Tibial artery (tissue), 4 donors: ENCODE data around the gene PTPMT1.
"Not testable (repeated sequence)": the region's sequence is repeated elsewhere in the genome, so short reads cannot be mapped to it uniquely, and the experiment has no call there.

Source experiments
- DNase-seq, 2 donors: peaks; one replicate each; pipeline ENCODE4 v3.0.0-alpha.2; 2019
- H3K27ac ChIP-seq, 2 donors: fragments of 200-600 bp; sonication (generic) in 1 of 2; 1 replicate in 1 of 2; 2 replicates in 1 of 2; pipeline ENCODE4 v1.5.1; 2018 to 2019; ENCODE audit warnings: mild to moderate bottlenecking in 1 of 2
- H3K27me3 ChIP-seq, 2 donors: fragments of 200-600 bp; sonication (generic) in 1 of 2; one replicate each; pipeline versions ENCODE4 v1.5.1 to v1.6.0; 2016 to 2019
- H3K36me3 ChIP-seq, 3 donors: fragments of 200-600 bp; sonication (generic) in 2 of 3; one replicate each; pipeline ENCODE4 v1.5.1; 2016 to 2019; ENCODE audit warnings: mild to moderate bottlenecking in 2 of 3
- H3K4me1 ChIP-seq, 4 donors: fragments of 200-600 bp; sonication (generic) in 2 of 4; 1 replicate in 3 of 4; 2 replicates in 1 of 4; pipeline ENCODE4 v1.5.1; 2016 to 2019
- H3K4me3 ChIP-seq, 2 donors: fragments of 200-600 bp; sonication (generic) in 1 of 2; 1 replicate in 1 of 2; 2 replicates in 1 of 2; pipeline ENCODE4 v1.5.1; 2018 to 2019; ENCODE audit warnings: mild to moderate bottlenecking in 2 of 2
- H3K9me3 ChIP-seq, 3 donors: fragments of 200-600 bp; sonication (generic) in 1 of 3; one replicate each; pipeline ENCODE4 v1.5.1; 2016 to 2019
- CTCF ChIP-seq, 2 experiments: fragments of 200-600 bp in 1 of 2; fragments of 450-650 bp in 1 of 2; IDR thresholded peaks; one replicate each; pipeline ENCODE4 v1.5.1; 2017 to 2019; ENCODE audit warnings: antibody characterized with exemption in 2 of 2, mild to moderate bottlenecking in 1 of 2, moderate library complexity in 1 of 2
- intact Hi-C: fragments of 100-400 bp; cut with DNase I; formaldehyde crosslinking; loops from one replicate; pipeline ENCODE4 v1.15.0; 2023; ENCODE audit warnings: low total_unique reads

PTPMT1 gene

GRCh38 chr11:47538741-47539565 is 26.4 kb upstream of the PTPMT1 start:
- no peaks in the 10 kb centered on the region for H3K27me3 ChIP-seq
- peaks cover 0 to 97% (median 46%) of the 10 kb centered on the region in 4 donors for H3K4me1 ChIP-seq
- peaks cover 0 to 4% (median 0%) of the 10 kb centered on the region in 3 donors for H3K36me3 ChIP-seq
- TF ChIP-seq CTCF (IDR thresholded peaks at IDR 0.05): no peak
- H3K9me3 ChIP-seq: no peaks in the 10 kb centered on the region
- H3K27ac ChIP-seq: no peak overlapping the region
- H3K4me3 ChIP-seq: no peak overlapping the region
- DNase-seq: no peak
- intact Hi-C loops: no loop called here

DNA sequence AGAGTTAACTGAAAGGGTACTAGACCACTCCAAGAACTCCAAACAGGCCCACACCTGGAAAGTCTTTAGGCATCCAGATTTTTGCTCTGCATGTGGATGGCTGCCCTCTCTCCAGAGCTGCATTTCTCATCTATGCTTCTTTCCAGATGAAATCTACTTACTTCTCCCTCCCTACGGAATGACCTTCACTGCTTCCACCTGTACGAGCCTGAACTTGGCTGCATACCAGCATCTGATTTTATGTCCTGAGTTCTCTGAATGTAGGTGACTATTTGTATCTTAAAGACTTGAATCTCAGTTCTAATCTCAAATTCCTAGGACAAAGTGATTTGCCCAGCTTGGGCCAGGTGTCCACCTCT is 25.7 kb upstream of the PTPMT1 start:
- no peak for DNase-seq
- no peak for TF ChIP-seq CTCF (IDR thresholded peaks at IDR 0.05)
- Histone ChIP-seq H3K36me3 (peaks cover 0 to 4% (median 0%) of the 10 kb centered on the region in 3 donors), H3K27ac (no peak overlapping the region), H3K9me3 (no peaks in the 10 kb centered on the region), H3K27me3 (no peaks in the 10 kb centered on the region), H3K4me3 (no peak overlapping the region), H3K4me1 (peaks cover 0 to 97% (median 39%) of the 10 kb centered on the region in 4 donors)
- intact Hi-C loops: no loop called here

- Histone ChIP-seq H3K27ac (no peak overlapping the region), H3K9me3 (no peaks in the 10 kb centered on the region), H3K36me3 (no peaks in the 10 kb centered on the region), H3K27me3 (no peaks in the 10 kb centered on the region), H3K4me3 (no peak overlapping the region), H3K4me1 (peaks cover 0 to 92% (median 30%) of the 10 kb centered on the region in 4 donors)
- TF ChIP-seq CTCF (IDR thresholded peaks at IDR 0.05): no peak
- DNase-seq: no peak
- intact Hi-C loops: no loop called here
These were observed 24.3 kb upstream of the PTPMT1 start for GRCh38 chr11:47541070-47541469.

- Histone ChIP-seq H3K27ac (no peak overlapping the region), H3K4me1 (peaks cover 0 to 83% (median 20%) of the 10 kb centered on the region in 4 donors), H3K4me3 (no peak overlapping the region), H3K36me3 (no peaks in the 10 kb centered on the region), H3K27me3 (no peaks in the 10 kb centered on the region), H3K9me3 (no peaks in the 10 kb centered on the region)
- no peak for DNase-seq
- TF ChIP-seq CTCF (IDR thresholded peaks at IDR 0.05): no peak
- intact Hi-C loops: no loop called here
These were observed 20.1 kb upstream of the PTPMT1 start for GRCh38 chr11:47545298-47545697.

GRCh38 chr11:47546274-47546673 is 19.1 kb upstream of the PTPMT1 start:
- H3K9me3 ChIP-seq, H3K27me3 ChIP-seq, H3K36me3 ChIP-seq, H3K27ac ChIP-seq, intact Hi-C loops, DNase-seq, H3K4me3 ChIP-seq: not testable (repeated sequence)
- H3K4me1 ChIP-seq: peaks cover 0 to 83% (median 22%) of the 10 kb centered on the region in 4 donors

- no peaks in the 10 kb centered on the region for H3K9me3 ChIP-seq
- DNase-seq: no peak
- intact Hi-C loops: loop anchor here (10.0 kb wide), 1 partner anchor 56 kb away; no protein-coding TSS in a partner anchor
- TF ChIP-seq CTCF (IDR thresholded peaks at IDR 0.05): no peak
- peaks cover 0 to 54% (median 30%) of the 10 kb centered on the region in 4 donors for H3K4me1 ChIP-seq
- H3K4me3 ChIP-seq: no peak overlapping the region
- no peaks in the 10 kb centered on the region for H3K36me3 ChIP-seq
- H3K27ac ChIP-seq: peak overlapping the region in 1 of 2 donors; percentile 96
- H3K27me3 ChIP-seq: no peaks in the 10 kb centered on the region
These were observed 14.9 kb upstream of the PTPMT1 start for GRCh38 chr11:47550288-47551047.
